ENCODE results near the gene EFNA4. TPM values are rescaled to one million over a fixed set of nuclear protein-coding genes. Genes with fewer than 3 reads are reported as not detected.

EFNA4 gene
- total RNA-seq, 1 experiment from 2014 or later, result 22.7 TPM

- ChIA-PET POLR2A (interaction anchor here (0.6 kb wide), 1 partner anchor 86 kb away, joined by 6 read pairs; no protein-coding TSS in a partner anchor), CTCF (interaction anchor here (0.6 to 2.0 kb wide), 4 partner anchors 19 to 146 kb away, joined by 3 to 9 read pairs (median 4); partner anchors contain the start of genes EFNA4 and PMVK)
- Mint-ChIP-seq H3K27me3 (ENCODE audit: low read depth) (peaks cover 69% of the 10 kb centered on the region), H3K9me3 (no peaks in the 10 kb centered on the region), H3K27ac (no peak overlapping the region), H3K36me3 (no peaks in the 10 kb centered on the region), H3K4me3 (peak overlapping the region; percentile 63), H3K4me1 (peaks cover 39% of the 10 kb centered on the region)
- DNase-seq (ENCODE audit: low spot score) (no peak), ATAC-seq (no peak)
- no peak for TF ChIP-seq JUN (CRISPR knock-in tag; IDR thresholded peaks at IDR 0.05)
- TF ChIP-seq MAX (CRISPR knock-in tag; IDR thresholded peaks at IDR 0.05), result 0 out of 2 replicates have a peak, but pooled peaks have one; percentile 2
These were observed 18.9 kb downstream of the EFNA4 start for GRCh38 chr1:155082301-155083051.

GRCh38 chr1:155083052-155083541 lies 19.6 kb downstream of the EFNA4 start:
- Mint-ChIP-seq H3K27me3 (ENCODE audit: low read depth) (peaks cover 63% of the 10 kb centered on the region), H3K36me3 (no peaks in the 10 kb centered on the region), H3K9me3 (no peaks in the 10 kb centered on the region), H3K4me1 (peaks cover 42% of the 10 kb centered on the region), H3K4me3 (peak overlapping the region; percentile 29; the same call in 1 of the 2 replicates), H3K27ac (no peak overlapping the region)
- ChIA-PET CTCF (interaction anchor here (0.6 to 2.0 kb wide), 3 partner anchors 21 to 147 kb away, joined by 3 to 9 read pairs (median 5); partner anchors contain the start of gene PMVK), POLR2A (interaction anchor here (0.6 kb wide), 1 partner anchor 86 kb away, joined by 6 read pairs; no protein-coding TSS in a partner anchor)
- ATAC-seq (no peak), DNase-seq (ENCODE audit: low spot score) (no peak)
- TF ChIP-seq FOXP1 (CRISPR knock-in tag; IDR thresholded peaks at IDR 0.05; ENCODE audit: borderline replicate concordance) (0 out of 2 replicates have a peak, but pooled peaks have one; percentile 19), NFE2L1 (CRISPR knock-in tag; IDR thresholded peaks at IDR 0.05) (0 out of 2 replicates have a peak, but pooled peaks have one; percentile 18), KAT7 (CRISPR knock-in tag; IDR thresholded peaks at IDR 0.05; ENCODE audit: borderline replicate concordance) (no peak)

- Mint-ChIP-seq H3K4me3 (peak overlapping the region; percentile 95), H3K27me3 (ENCODE audit: low read depth) (peaks cover 53% of the 10 kb centered on the region), H3K4me1 (peaks cover 40% of the 10 kb centered on the region), H3K27ac (no peak overlapping the region), H3K36me3 (no peaks in the 10 kb centered on the region), H3K9me3 (no peaks in the 10 kb centered on the region)
- ATAC-seq, result no peak
- ChIA-PET CTCF (interaction anchor here (0.8 to 3.1 kb wide), 38 partner anchors 8 to 537 kb away, joined by 3 to 156 read pairs (median 10); partner anchors contain the start of genes ADAM15, EFNA4, FLAD1 and KRTCAP2), POLR2A (interaction anchor here (1.0 to 1.3 kb wide), 4 partner anchors 21 to 89 kb away, joined by 3 to 10 read pairs (median 4); partner anchors contain the start of genes EFNA4 and KRTCAP2)
- no peak for DNase-seq (ENCODE audit: low spot score)
- TF ChIP-seq ZNF121 (CRISPR knock-in tag; IDR thresholded peaks at IDR 0.05) (no peak), NR2C2 (CRISPR knock-in tag; IDR thresholded peaks at IDR 0.05) (no peak), ETV6 (CRISPR knock-in tag; IDR thresholded peaks at IDR 0.05) (no peak), USF1 (CRISPR knock-in tag; IDR thresholded peaks at IDR 0.05) (no peak), CTCF (IDR thresholded peaks at IDR 0.05) (no peak), ELF4 (CRISPR knock-in tag; IDR thresholded peaks at IDR 0.05; ENCODE audit: low read depth) (no peak), ZNF138 (CRISPR knock-in tag; conservative IDR thresholded peaks at IDR 0.05) (no peak), SMAD4 (CRISPR knock-in tag; IDR thresholded peaks at IDR 0.05) (no peak), NFATC4 (CRISPR knock-in tag; IDR thresholded peaks at IDR 0.05) (no peak), ATF3 (CRISPR knock-in tag; conservative IDR thresholded peaks at IDR 0.05) (no peak), TEAD1 (CRISPR knock-in tag; IDR thresholded peaks at IDR 0.05) (no peak), MYBL2 (CRISPR knock-in tag; IDR thresholded peaks at IDR 0.05) (no peak), MXD4 (CRISPR knock-in tag; IDR thresholded peaks at IDR 0.05; ENCODE audit: borderline replicate concordance) (no peak), E2F4 (CRISPR knock-in tag; IDR thresholded peaks at IDR 0.05; ENCODE audit: borderline replicate concordance, low read depth) (no peak), ZBTB43 (CRISPR knock-in tag; IDR thresholded peaks at IDR 0.05) (no peak), CDX4 (CRISPR knock-in tag; IDR thresholded peaks at IDR 0.05; ENCODE audit: borderline replicate concordance) (no peak), SP1 (CRISPR knock-in tag; conservative IDR thresholded peaks at IDR 0.05) (no peak), ZNF232 (CRISPR knock-in tag; IDR thresholded peaks at IDR 0.05) (no peak)
These were observed 20.6 kb downstream of the EFNA4 start for GRCh38 chr1:155083865-155084721.

Measured in WTC11 (cell line).